Bronchial epithelial cell (primary cell): ENCODE data around the gene TEX22. TPM values are rescaled to one million over a fixed set of nuclear protein-coding genes. Genes with fewer than 3 reads are reported as not detected.

ENCODE experiments used
- DNase-seq: peaks from one replicate; pipeline ENCODE4 v3.0.0-alpha.2; 2010; ENCODE audit warnings: low read depth
- FAIRE-seq: peaks from 2 replicates; lab custom pipeline; 2011; peaks lifted over from hg19 to GRCh38; lab: Jason Lieb, UNC
- H3K27me3 ChIP-seq: 2 replicates; pipeline ENCODE4 v1.5.1; 2011; ENCODE audit warnings: low read length; ENCODE audit not compliant: control insufficient read depth, insufficient read depth
- H3K36me3 ChIP-seq: 2 replicates; pipeline ENCODE4 v1.5.1; 2011; ENCODE audit warnings: low read length; ENCODE audit not compliant: control insufficient read depth, insufficient read depth
- H3K4me3 ChIP-seq: 2 replicates; pipeline ENCODE4 v1.5.1; 2011; ENCODE audit warnings: mild to moderate bottlenecking, low read depth, low read length, control low read depth
- total RNA-seq: library from RNA; depleted of rRNA; stranded (reverse); fragments of >200 nt; gene quantifications from 2 replicates; pipeline ENCODE4 v1.2.1, GENCODE V29; 2014
- TF ChIP-seq, protein P1 (sequence below): IDR thresholded peaks from 2 replicates; pipeline ENCODE4 v1.5.1; 2011; ENCODE audit warnings: mild to moderate bottlenecking, moderate library complexity, low read length, control low read depth, inconsistent platforms; ENCODE audit not compliant: insufficient read depth, severe bottlenecking

Gene TEX22
- total RNA-seq, 1 donor from 2014 or later: 1.8 TPM

DNA sequence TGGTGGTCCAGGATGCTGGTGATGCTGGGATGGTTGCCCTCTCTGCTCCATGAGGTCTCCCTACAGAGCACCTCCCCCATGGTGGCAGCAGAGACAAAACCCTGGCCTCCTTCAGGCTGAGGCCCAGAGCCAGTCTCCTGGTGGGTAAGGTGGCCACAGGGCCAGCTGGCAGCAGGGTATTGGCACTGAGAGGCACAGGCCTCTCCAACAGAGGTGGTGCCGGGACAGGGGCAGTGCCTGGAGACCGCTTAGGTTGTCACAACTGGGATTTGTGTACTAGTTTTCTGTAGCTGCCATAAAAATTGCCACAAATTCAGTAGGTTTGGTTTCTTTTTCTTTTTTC lies 15.2 kb downstream of the TEX22 start:
- FAIRE-seq: no peak
- TF ChIP-seq, protein P1, sequence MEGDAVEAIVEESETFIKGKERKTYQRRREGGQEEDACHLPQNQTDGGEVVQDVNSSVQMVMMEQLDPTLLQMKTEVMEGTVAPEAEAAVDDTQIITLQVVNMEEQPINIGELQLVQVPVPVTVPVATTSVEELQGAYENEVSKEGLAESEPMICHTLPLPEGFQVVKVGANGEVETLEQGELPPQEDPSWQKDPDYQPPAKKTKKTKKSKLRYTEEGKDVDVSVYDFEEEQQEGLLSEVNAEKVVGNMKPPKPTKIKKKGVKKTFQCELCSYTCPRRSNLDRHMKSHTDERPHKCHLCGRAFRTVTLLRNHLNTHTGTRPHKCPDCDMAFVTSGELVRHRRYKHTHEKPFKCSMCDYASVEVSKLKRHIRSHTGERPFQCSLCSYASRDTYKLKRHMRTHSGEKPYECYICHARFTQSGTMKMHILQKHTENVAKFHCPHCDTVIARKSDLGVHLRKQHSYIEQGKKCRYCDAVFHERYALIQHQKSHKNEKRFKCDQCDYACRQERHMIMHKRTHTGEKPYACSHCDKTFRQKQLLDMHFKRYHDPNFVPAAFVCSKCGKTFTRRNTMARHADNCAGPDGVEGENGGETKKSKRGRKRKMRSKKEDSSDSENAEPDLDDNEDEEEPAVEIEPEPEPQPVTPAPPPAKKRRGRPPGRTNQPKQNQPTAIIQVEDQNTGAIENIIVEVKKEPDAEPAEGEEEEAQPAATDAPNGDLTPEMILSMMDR: no peak
- DNase-seq: no peak
- Histone ChIP-seq H3K27me3 (peaks cover 5% of the 10 kb centered on the region), H3K4me3 (no peak overlapping the region), H3K36me3 (no peaks in the 10 kb centered on the region)

GRCh38 chr14:105414456-105415371 lies 16.4 kb downstream of the TEX22 start:
- DNase-seq: peak; percentile 9
- no peak for FAIRE-seq
- TF ChIP-seq, protein P1: peak; percentile 66

GRCh38 chr14:105415481-105416428 lies 17.4 kb downstream of the TEX22 start:
- Histone ChIP-seq H3K4me3 (peak overlapping the region; percentile 43), H3K27me3 (no peaks in the 10 kb centered on the region), H3K36me3 (no peaks in the 10 kb centered on the region)
- DNase-seq (no peak), FAIRE-seq (no peak)
- TF ChIP-seq, protein P1: no peak

More at GRCh38 chr14:105414456-105415371, 16.4 kb downstream of the TEX22 start:
- H3K4me3 ChIP-seq: peak overlapping the region; percentile 43
- H3K27me3 ChIP-seq: peaks cover 5% of the 10 kb centered on the region
- H3K36me3 ChIP-seq: no peaks in the 10 kb centered on the region

DNA sequence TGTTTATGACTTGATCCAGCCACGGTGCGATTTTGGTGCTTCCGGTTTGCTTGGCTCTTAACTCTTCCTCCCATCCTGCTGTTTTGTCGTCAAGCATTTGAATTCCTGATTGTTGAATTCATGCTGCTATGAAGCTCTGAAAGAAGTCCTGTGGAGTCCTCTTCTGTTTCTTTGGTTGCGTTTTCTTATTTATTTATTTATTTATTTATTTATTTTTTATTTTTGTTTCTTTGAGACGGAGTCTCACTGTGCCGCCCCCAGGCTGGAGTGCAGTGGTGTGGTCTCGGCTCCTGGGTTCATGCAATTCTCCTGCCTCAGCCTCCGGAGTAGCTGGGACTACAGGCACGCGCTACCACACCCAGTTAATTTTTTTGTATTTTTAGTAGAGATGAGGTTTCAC lies 18.3 kb downstream of the TEX22 start:
- H3K4me3 ChIP-seq: no peak overlapping the region
- TF ChIP-seq, protein P1: no peak
- FAIRE-seq: no peak

DNA sequence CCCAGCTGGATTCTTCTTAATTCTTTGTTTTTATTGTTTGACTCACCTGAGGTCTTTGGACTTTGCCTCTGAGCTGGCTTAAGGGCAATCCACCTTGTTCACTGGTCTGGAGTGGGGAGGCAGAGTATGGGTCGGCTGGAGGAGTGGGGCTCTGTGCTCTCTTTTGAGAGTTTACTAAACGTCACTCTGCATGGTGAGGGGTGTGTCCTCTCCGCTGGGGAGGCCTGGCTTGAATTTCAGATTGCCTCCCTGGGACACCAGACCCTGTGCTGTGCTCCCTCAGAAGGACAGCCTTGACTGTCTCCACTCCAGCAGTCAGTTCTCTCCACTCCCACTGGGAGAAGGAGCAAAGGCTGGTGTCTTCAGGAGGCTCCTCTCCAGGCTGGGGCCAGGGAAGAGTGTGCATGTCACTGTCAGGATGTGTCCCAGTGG lies 19.4 kb downstream of the TEX22 start:
- Histone ChIP-seq H3K4me3 (no peak overlapping the region), H3K36me3 (no peaks in the 10 kb centered on the region), H3K27me3 (no peaks in the 10 kb centered on the region)
- TF ChIP-seq, protein P1: no peak
- FAIRE-seq (no peak), DNase-seq (no peak)

More for the DNA sequence above, 18.3 kb downstream of the TEX22 start:
- Histone ChIP-seq H3K36me3 (no peaks in the 10 kb centered on the region), H3K27me3 (no peaks in the 10 kb centered on the region)
- DNase-seq: no peak
